ENCODE measurements around the gene STMN1. TPM values are rescaled to one million over a fixed set of nuclear protein-coding genes. Genes with fewer than 3 reads are reported as not detected.

Gene STMN1
- total RNA-seq, 1 donor: 34.7 TPM

- H3K27ac ChIP-seq (ENCODE audit: low read depth, low read length): no peak overlapping the region
- H3K36me3 ChIP-seq (ENCODE audit: insufficient read depth, low read length): no peaks in the 10 kb centered on the region
Measured at GRCh38 chr1:25924454-25924853, 18.2 kb upstream of the STMN1 start.

DNA sequence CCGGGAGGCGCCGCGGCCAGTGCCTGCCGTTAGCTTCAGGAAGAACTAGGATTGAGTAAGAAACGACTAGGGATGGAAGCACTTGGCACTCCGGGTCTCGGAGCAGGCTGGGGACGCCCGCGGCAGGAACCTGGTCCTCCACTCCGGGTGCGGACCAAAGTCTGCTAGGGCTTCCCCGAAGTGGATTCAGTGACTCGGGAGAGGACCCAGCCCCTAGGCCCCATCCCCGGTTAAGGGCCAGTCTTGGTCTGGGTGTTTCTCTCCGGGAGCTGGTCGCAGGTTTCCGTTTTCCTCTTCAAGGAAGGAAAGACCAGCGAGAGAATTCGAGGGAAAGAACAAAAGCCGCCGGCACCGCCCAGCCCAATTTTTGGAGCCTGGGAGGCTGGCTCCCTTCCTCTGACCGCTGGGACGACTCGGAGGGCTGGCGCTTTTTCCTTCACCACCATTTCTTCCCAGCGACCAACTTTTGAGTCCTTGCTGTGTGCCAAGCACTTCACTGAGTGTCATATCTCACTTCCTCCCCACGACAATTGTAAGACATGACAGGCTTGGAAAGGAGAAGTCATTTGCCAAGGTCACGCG, 16.8 kb upstream of the STMN1 start:
- H3K9me3 ChIP-seq (ENCODE audit: low read depth, low read length): no peaks in the 10 kb centered on the region
- peaks cover 7% of the 10 kb centered on the region for H3K27me3 ChIP-seq (ENCODE audit: insufficient read depth, low read length)
- peak overlapping the region; percentile 75 for H3K4me3 ChIP-seq (ENCODE audit: insufficient read depth, low read length)
- H4K20me1 ChIP-seq (ENCODE audit: insufficient read depth, low read length): no peaks in the 10 kb centered on the region
- H3K36me3 ChIP-seq (ENCODE audit: insufficient read depth, low read length): no peaks in the 10 kb centered on the region
- H3K4me1 ChIP-seq (ENCODE audit: insufficient read depth, low read length): peaks cover 15% of the 10 kb centered on the region
- no peaks in the 10 kb centered on the region for H3K79me2 ChIP-seq (ENCODE audit: insufficient read depth, low read length)
- H3K4me2 ChIP-seq (ENCODE audit: insufficient read depth, low read length): peak overlapping the region; percentile 92
- peak overlapping the region; percentile 98 for H2AFZ ChIP-seq (ENCODE audit: low read length)
- TF ChIP-seq, protein P1, sequence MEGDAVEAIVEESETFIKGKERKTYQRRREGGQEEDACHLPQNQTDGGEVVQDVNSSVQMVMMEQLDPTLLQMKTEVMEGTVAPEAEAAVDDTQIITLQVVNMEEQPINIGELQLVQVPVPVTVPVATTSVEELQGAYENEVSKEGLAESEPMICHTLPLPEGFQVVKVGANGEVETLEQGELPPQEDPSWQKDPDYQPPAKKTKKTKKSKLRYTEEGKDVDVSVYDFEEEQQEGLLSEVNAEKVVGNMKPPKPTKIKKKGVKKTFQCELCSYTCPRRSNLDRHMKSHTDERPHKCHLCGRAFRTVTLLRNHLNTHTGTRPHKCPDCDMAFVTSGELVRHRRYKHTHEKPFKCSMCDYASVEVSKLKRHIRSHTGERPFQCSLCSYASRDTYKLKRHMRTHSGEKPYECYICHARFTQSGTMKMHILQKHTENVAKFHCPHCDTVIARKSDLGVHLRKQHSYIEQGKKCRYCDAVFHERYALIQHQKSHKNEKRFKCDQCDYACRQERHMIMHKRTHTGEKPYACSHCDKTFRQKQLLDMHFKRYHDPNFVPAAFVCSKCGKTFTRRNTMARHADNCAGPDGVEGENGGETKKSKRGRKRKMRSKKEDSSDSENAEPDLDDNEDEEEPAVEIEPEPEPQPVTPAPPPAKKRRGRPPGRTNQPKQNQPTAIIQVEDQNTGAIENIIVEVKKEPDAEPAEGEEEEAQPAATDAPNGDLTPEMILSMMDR (IDR thresholded peaks at IDR 0.05; ENCODE audit: extremely low read depth, low read depth, low read length): no peak
- DNase-seq (ENCODE audit: insufficient read length, low spot score, missing footprints): no peak
- no peak overlapping the region for H3K27ac ChIP-seq (ENCODE audit: low read depth, low read length)

More at GRCh38 chr1:25924454-25924853, 18.2 kb upstream of the STMN1 start:
- Histone ChIP-seq H3K4me2 (ENCODE audit: insufficient read depth, low read length) (no peak overlapping the region), H3K27me3 (ENCODE audit: insufficient read depth, low read length) (peaks cover 7% of the 10 kb centered on the region), H2AFZ (ENCODE audit: low read length) (no peak overlapping the region), H3K79me2 (ENCODE audit: insufficient read depth, low read length) (no peaks in the 10 kb centered on the region), H3K9me3 (ENCODE audit: low read depth, low read length) (no peaks in the 10 kb centered on the region), H4K20me1 (ENCODE audit: insufficient read depth, low read length) (no peaks in the 10 kb centered on the region), H3K4me3 (ENCODE audit: insufficient read depth, low read length) (no peak overlapping the region), H3K4me1 (ENCODE audit: insufficient read depth, low read length) (peaks cover 15% of the 10 kb centered on the region)
- TF ChIP-seq, protein P1 (IDR thresholded peaks at IDR 0.05; ENCODE audit: extremely low read depth, low read depth, low read length): no peak
- DNase-seq (ENCODE audit: insufficient read length, low spot score, missing footprints): no peak

DNA sequence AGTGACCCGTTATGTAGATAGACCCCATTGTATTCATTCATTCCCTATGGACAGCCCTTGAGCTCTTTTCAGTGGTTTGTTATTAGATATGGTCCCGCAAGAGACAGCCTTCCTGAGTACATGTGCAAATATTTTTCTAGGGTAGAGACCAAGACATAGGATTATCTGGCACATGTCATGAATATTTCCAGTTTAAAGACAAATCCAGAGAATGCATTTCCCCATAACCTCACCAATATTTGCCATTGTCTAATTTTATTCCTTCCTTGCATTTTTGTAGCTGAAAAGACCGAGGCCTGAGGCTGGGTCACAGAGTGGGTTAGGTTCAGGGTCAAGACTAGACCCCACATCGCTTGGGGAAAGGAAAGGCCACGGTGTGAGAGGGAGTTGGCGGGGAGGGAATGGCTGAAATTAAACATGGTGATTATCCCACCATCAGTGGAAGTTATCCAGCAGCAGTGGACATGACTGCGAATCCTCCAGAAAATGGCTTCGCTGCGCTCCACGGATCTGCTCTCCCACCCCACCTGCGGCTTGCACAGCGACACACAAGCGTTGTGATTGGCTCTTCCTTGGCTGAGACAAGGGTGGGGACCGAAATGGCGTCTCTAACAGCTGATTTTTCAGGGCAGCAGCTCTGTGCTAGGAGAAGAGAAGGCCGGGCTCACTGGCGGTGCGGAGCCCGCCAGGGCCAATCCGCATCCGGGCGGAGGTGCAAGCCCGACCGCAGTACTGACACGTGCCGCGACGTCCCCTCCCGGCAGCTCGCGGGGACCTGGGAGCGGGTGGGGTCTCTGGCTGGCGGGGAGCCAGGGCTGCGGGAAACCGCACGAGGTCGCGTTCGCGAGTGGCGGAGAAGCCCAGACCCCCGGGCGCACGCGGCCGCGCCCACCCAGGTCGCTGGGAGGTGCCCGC, 16.1 kb upstream of the STMN1 start:
- Histone ChIP-seq H3K27ac (ENCODE audit: low read depth, low read length) (no peak overlapping the region), H2AFZ (ENCODE audit: low read length) (peak overlapping the region; percentile 98), H3K27me3 (ENCODE audit: insufficient read depth, low read length) (peaks cover 7% of the 10 kb centered on the region), H3K9me3 (ENCODE audit: low read depth, low read length) (no peaks in the 10 kb centered on the region), H3K4me2 (ENCODE audit: insufficient read depth, low read length) (peak overlapping the region; percentile 92), H3K4me1 (ENCODE audit: insufficient read depth, low read length) (peaks cover 15% of the 10 kb centered on the region), H3K36me3 (ENCODE audit: insufficient read depth, low read length) (no peaks in the 10 kb centered on the region), H4K20me1 (ENCODE audit: insufficient read depth, low read length) (no peaks in the 10 kb centered on the region), H3K79me2 (ENCODE audit: insufficient read depth, low read length) (no peaks in the 10 kb centered on the region), H3K4me3 (ENCODE audit: insufficient read depth, low read length) (peak overlapping the region; percentile 75)
- no peak for DNase-seq (ENCODE audit: insufficient read length, low spot score, missing footprints)
- TF ChIP-seq, protein P1 (IDR thresholded peaks at IDR 0.05; ENCODE audit: extremely low read depth, low read depth, low read length): no peak

- no peak for DNase-seq (ENCODE audit: insufficient read length, low spot score, missing footprints)
- Histone ChIP-seq H3K4me3 (ENCODE audit: insufficient read depth, low read length) (no peak overlapping the region), H3K4me1 (ENCODE audit: insufficient read depth, low read length) (peaks cover 22% of the 10 kb centered on the region), H3K4me2 (ENCODE audit: insufficient read depth, low read length) (no peak overlapping the region), H3K27me3 (ENCODE audit: insufficient read depth, low read length) (no peaks in the 10 kb centered on the region), H3K79me2 (ENCODE audit: insufficient read depth, low read length) (no peaks in the 10 kb centered on the region), H3K9me3 (ENCODE audit: low read depth, low read length) (no peaks in the 10 kb centered on the region), H3K27ac (ENCODE audit: low read depth, low read length) (no peak overlapping the region), H4K20me1 (ENCODE audit: insufficient read depth, low read length) (no peaks in the 10 kb centered on the region), H2AFZ (ENCODE audit: low read length) (no peak overlapping the region), H3K36me3 (ENCODE audit: insufficient read depth, low read length) (no peaks in the 10 kb centered on the region)
- TF ChIP-seq, protein P1 (IDR thresholded peaks at IDR 0.05; ENCODE audit: extremely low read depth, low read depth, low read length): no peak
Measured at GRCh38 chr1:25918615-25919014, 12.4 kb upstream of the STMN1 start.

All from osteoblast (primary cell).